SK-N-SH (cell line): ENCODE measurements around the gene EIF3F. TPM values are rescaled to one million over a fixed set of nuclear protein-coding genes. Genes with fewer than 3 reads are reported as not detected.

Experiments
- CTCF ChIA-PET: fragments of 300-600, 350-600 bp; formaldehyde crosslinking; extraction: SDS; loops from one replicate; lab custom pipeline; 2021; lab: Yijun Ruan, JAX
- POLR2A ChIA-PET: fragments of 350-600 bp; sonication (Branson Sonifier 250); formaldehyde crosslinking; extraction: SDS; loops from one replicate; lab custom pipeline; 2020; ENCODE audit warnings: antibody characterized with exemption, inconsistent platforms; lab: Yijun Ruan, JAX
- DNase-seq: peaks from one replicate; pipeline ENCODE4 v3.0.0; 2012
- H2AFZ ChIP-seq: fragments of 200-600 bp; sonication (generic); 2 replicates; pipeline ENCODE4 v1.8.1; 2016; ENCODE audit warnings: antibody characterized with exemption, mild to moderate bottlenecking, low read depth
- H3F3A ChIP-seq: fragments of 200-600 bp; sonication (generic); replicated peaks from 2 replicates; pipeline ENCODE3; 2016; ENCODE audit warnings: antibody characterized with exemption, mild to moderate bottlenecking; ENCODE audit not compliant: insufficient read depth
- H3K27ac ChIP-seq, 2 experiments: fragments of 200-500 bp in 1 of 2; fragments of 200-600 bp in 1 of 2; sonication (Bioruptor generic) in 1 of 2; sonication (generic), shearing (Covaris generic) in 1 of 2; 2 replicates each; pipeline versions ENCODE4 v1.5.1 to v1.6.1; 2014 to 2016; ENCODE audit warnings: low read depth in 2 of 2, inconsistent platforms in 1 of 2, low read length in 1 of 2, mild to moderate bottlenecking in 1 of 2, mixed read lengths in 1 of 2
- H3K27me3 ChIP-seq: fragments of 200-600 bp; sonication (generic), shearing (Covaris generic); 2 replicates; pipeline ENCODE4 v1.6.1; 2016; ENCODE audit warnings: mixed run types; ENCODE audit not compliant: insufficient read depth
- H3K36me3 ChIP-seq, 2 experiments: fragments of 200-500 bp in 1 of 2; fragments of 200-600 bp in 1 of 2; sonication (Bioruptor generic) in 1 of 2; sonication (generic) in 1 of 2; replicated peaks in 1 of 2; 2 replicates each; pipeline versions ENCODE3 to v1.5.1; 2014 to 2016; ENCODE audit warnings: low read length in 1 of 2, mild to moderate bottlenecking in 1 of 2; ENCODE audit not compliant: insufficient read depth in 2 of 2, control insufficient read depth in 1 of 2
- H3K4me1 ChIP-seq, 2 experiments: fragments of 200-500 bp in 1 of 2; fragments of 200-600 bp in 1 of 2; sonication (Bioruptor generic) in 1 of 2; sonication (generic), shearing (Covaris generic) in 1 of 2; 2 replicates each; pipeline versions ENCODE4 v1.5.1 to v1.6.1; 2014 to 2016; ENCODE audit warnings: low read depth in 1 of 2, low read length in 1 of 2, mixed run types in 1 of 2; ENCODE audit not compliant: insufficient read depth in 2 of 2, control insufficient read depth in 1 of 2
- H3K4me2 ChIP-seq: fragments of 200-600 bp; sonication (generic), shearing (Covaris generic); 2 replicates; pipeline ENCODE4 v1.6.1; 2017; ENCODE audit warnings: mixed run types
- H3K4me3 ChIP-seq, 2 experiments: fragments of 200-500 bp in 1 of 2; fragments of 200-600 bp in 1 of 2; sonication (Bioruptor generic) in 1 of 2; sonication (generic), shearing (Covaris generic) in 1 of 2; 2 replicates each; pipeline versions ENCODE4 v1.5.1 to v1.8.1; 2014 to 2016; ENCODE audit warnings: low read depth in 2 of 2, inconsistent platforms in 1 of 2, low read length in 1 of 2, mild to moderate bottlenecking in 1 of 2, mixed read lengths in 1 of 2, moderate library complexity in 1 of 2
- H3K79me2 ChIP-seq: fragments of 200-600 bp; sonication (generic); 2 replicates; pipeline ENCODE4 v1.8.1; 2017; ENCODE audit warnings: mild to moderate bottlenecking; ENCODE audit not compliant: insufficient read depth
- H3K9ac ChIP-seq: fragments of 200-600 bp; sonication (generic); 2 replicates; pipeline ENCODE4 v1.6.1; 2017; ENCODE audit warnings: mixed run types
- H3K9me2 ChIP-seq: fragments of 200-600 bp; sonication (generic); 2 replicates; pipeline ENCODE4 v1.6.1; 2017; ENCODE audit warnings: mixed run types
- H3K9me3 ChIP-seq: fragments of 200-600 bp; sonication (generic); 2 replicates; pipeline ENCODE4 v1.6.1; 2017; ENCODE audit warnings: mixed run types, mild to moderate bottlenecking, moderate library complexity
- H4K20me1 ChIP-seq: fragments of 200-600 bp; sonication (generic); 2 replicates; pipeline ENCODE4 v1.6.1; 2017; ENCODE audit warnings: mild to moderate bottlenecking, mixed run types; ENCODE audit not compliant: insufficient read depth
- EP300 ChIP-seq, 2 experiments: IDR thresholded peaks; 2 replicates each; pipeline versions ENCODE4 v1.4.0 to v1.6.1; 2012; ENCODE audit warnings: borderline replicate concordance in 1 of 2, low read depth in 1 of 2, low read length in 1 of 2
- EZH2phosphoT487 ChIP-seq: fragments of 200-600 bp; sonication (generic); IDR thresholded peaks from 2 replicates; pipeline ENCODE4 v1.6.1; 2017; ENCODE audit warnings: low read depth, mixed run types, mild to moderate bottlenecking, antibody characterized with exemption, moderate library complexity, borderline replicate concordance
- FOSL2 ChIP-seq: IDR thresholded peaks from 2 replicates; pipeline ENCODE4 v1.4.0; 2012; ENCODE audit warnings: low read depth, mild to moderate bottlenecking, moderate library complexity, borderline replicate concordance
- FOXJ3 ChIP-seq: sonication (generic); formaldehyde crosslinking; IDR thresholded peaks from 2 replicates; pipeline ENCODE4 v1.5.1; 2020; ENCODE audit warnings: mild to moderate bottlenecking, missing genetic modification reagents
- NFIC ChIP-seq: IDR thresholded peaks from 2 replicates; pipeline ENCODE4 v1.4.0; 2012; ENCODE audit warnings: borderline replicate concordance
- RAD21 ChIP-seq: IDR thresholded peaks from 2 replicates; pipeline ENCODE4 v1.6.1; 2012; ENCODE audit warnings: mild to moderate bottlenecking, low read length
- REST ChIP-seq: IDR thresholded peaks from 2 replicates; pipeline ENCODE4 v1.6.1; 2012; ENCODE audit warnings: mild to moderate bottlenecking, low read depth, low read length, moderate library complexity
- RFX5 ChIP-seq: IDR thresholded peaks from 2 replicates; pipeline ENCODE4 v1.6.1; 2012; ENCODE audit warnings: mild to moderate bottlenecking, improper control_type of control experiment, low read length
- SMC3 ChIP-seq: IDR thresholded peaks from 2 replicates; pipeline ENCODE4 v1.6.1; 2012; ENCODE audit warnings: low read depth, low read length, improper control_type of control experiment
- TAF1 ChIP-seq: IDR thresholded peaks from 2 replicates; pipeline ENCODE4 v1.6.1; 2012; ENCODE audit warnings: low read depth, mild to moderate bottlenecking, low read length, moderate library complexity, borderline replicate concordance
- USF1 ChIP-seq: IDR thresholded peaks from 2 replicates; pipeline ENCODE4 v1.4.0; 2012; ENCODE audit warnings: low read depth, borderline replicate concordance
- polyA plus RNA-seq, 3 experiments: library from polyadenylated mRNA; depleted of rRNA; stranded (reverse); fragments of >200 nt; gene quantifications; 2 replicates each; pipeline ENCODE4 v1.2.3, GENCODE V29; 2012
- TF ChIP-seq, protein P1 (sequence below): IDR thresholded peaks from 2 replicates; pipeline ENCODE4; 2012
- TF ChIP-seq, protein P2 (sequence below): IDR thresholded peaks from 2 replicates; pipeline ENCODE4 v1.4.0; 2012; ENCODE audit warnings: low read depth
- TF ChIP-seq, protein P3 (sequence below): fragments of 200-600 bp; sonication (generic); IDR thresholded peaks from 2 replicates; pipeline ENCODE4 v1.6.1; 2017; ENCODE audit warnings: antibody characterized with exemption, mild to moderate bottlenecking, moderate library complexity

EIF3F gene
- polyA plus RNA-seq, 1 of the 3 experiments (the other 2 are of a cell fraction), result 341 TPM

DNA sequence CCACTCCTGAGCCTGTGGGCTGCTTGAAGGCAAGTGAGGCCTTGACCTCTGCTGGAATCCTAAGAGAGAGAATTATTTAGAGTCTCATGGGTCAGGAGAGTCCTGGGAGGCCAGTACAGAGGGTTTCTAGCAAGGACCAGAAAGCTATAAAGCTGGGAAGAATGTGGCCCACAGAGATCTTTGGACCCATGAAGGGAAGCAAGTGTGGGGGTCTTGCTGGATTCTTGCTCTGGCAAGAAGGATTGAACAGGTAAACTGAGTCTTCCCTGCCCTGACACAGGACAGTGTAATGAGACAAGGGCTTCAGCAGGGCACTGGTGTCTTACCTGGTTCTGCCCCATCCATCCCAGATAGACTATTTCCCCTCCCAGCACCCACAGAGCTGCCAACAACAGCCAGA is 18.4 kb downstream of the EIF3F start:
- H2AFZ ChIP-seq, result no peak overlapping the region
- H3F3A ChIP-seq, result peaks cover 10% of the 10 kb centered on the region
- no peaks in the 10 kb centered on the region for H3K36me3 ChIP-seq
- H3K27ac ChIP-seq, result no peak overlapping the region
- no peaks in the 10 kb centered on the region for H3K79me2 ChIP-seq
- no peak overlapping the region for H3K4me2 ChIP-seq
- TF ChIP-seq REST (no peak), EP300 (IDR thresholded peaks at IDR 0.05; ENCODE audit: borderline replicate concordance in 1 of 2, low read depth in 1 of 2, low read length in 1 of 2) (no peak), FOXJ3 (CRISPR knock-in tag) (no peak)
- TF ChIP-seq, protein P1, sequence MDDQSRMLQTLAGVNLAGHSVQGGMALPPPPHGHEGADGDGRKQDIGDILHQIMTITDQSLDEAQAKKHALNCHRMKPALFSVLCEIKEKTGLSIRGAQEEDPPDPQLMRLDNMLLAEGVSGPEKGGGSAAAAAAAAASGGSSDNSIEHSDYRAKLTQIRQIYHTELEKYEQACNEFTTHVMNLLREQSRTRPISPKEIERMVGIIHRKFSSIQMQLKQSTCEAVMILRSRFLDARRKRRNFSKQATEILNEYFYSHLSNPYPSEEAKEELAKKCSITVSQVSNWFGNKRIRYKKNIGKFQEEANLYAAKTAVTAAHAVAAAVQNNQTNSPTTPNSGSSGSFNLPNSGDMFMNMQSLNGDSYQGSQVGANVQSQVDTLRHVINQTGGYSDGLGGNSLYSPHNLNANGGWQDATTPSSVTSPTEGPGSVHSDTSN, result no peak
- TF ChIP-seq, protein P2, sequence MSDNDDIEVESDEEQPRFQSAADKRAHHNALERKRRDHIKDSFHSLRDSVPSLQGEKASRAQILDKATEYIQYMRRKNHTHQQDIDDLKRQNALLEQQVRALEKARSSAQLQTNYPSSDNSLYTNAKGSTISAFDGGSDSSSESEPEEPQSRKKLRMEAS, result no peak
- TF ChIP-seq, all 33 proteins: peak for 0
- Histone ChIP-seq H3K9ac (no peak overlapping the region), H3K9me2 (no peaks in the 10 kb centered on the region), H4K20me1 (no peaks in the 10 kb centered on the region), H3K27me3 (no peaks in the 10 kb centered on the region), H3K9me3 (no peaks in the 10 kb centered on the region), H3K4me1 (no peaks in the 10 kb centered on the region), H3K4me3 (no peak overlapping the region)
- POLR2A ChIA-PET, result no interaction called here
- CTCF ChIA-PET, result interaction anchor here (0.7 to 11.1 kb wide), 38 partner anchors 10 to 1132 kb away, joined by 3 to 574 read pairs (median 9); partner anchors contain the start of genes LMO1 and TUB
- DNase-seq, result no peak

DNA sequence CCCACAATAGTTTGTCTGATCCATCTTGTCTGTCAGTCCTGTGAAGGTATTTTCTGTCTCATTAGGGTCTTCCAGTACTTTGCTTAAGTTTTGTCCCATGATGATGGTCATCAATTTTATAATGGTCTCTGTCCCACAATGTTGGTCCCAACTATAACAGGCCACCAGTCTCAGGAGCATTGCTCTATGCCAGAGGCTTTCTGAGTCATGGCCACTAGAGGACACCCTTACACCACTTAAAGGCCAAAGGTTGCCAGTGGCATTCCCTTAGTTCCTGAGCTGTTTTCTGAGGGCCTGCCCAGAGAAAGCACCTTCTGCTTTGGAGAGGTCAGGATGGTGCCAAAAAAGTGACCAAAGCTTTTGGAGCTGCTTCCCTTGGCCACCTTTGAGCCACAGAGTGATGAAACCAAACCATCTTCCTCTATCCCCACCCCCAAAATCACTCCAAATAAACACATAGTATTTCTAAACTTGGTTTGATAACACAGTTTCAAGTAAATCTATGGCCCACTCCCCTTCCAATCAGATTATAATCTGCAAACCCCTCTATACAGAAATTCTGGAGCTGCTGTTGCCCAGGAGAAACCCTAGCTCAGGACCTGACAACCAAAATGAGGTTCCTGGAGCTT is 19.3 kb downstream of the EIF3F start:
- Histone ChIP-seq H3K9me3 (no peaks in the 10 kb centered on the region), H3K79me2 (no peaks in the 10 kb centered on the region), H4K20me1 (no peaks in the 10 kb centered on the region), H3F3A (peaks cover 1% of the 10 kb centered on the region), H2AFZ (no peak overlapping the region), H3K9ac (no peak overlapping the region), H3K4me1 (no peaks in the 10 kb centered on the region), H3K9me2 (no peaks in the 10 kb centered on the region), H3K36me3 (no peaks in the 10 kb centered on the region), H3K27me3 (no peaks in the 10 kb centered on the region), H3K27ac (no peak overlapping the region), H3K4me2 (no peak overlapping the region), H3K4me3 (peak overlapping the region in 1 of 2 experiments; percentile 16; a peak in 1 of 4 replicates)
- POLR2A ChIA-PET, result interaction anchor here (0.8 to 1.6 kb wide), 3 partner anchors 76 to 93 kb away, joined by 4 to 7 read pairs (median 5); no protein-coding TSS in a partner anchor
- peak; percentile 100 for TF ChIP-seq RAD21
- no peak for TF ChIP-seq USF1
- TF ChIP-seq TAF1, result peak; percentile 15; the same call in 1 of the 2 replicates
- no peak for TF ChIP-seq RFX5
- TF ChIP-seq EZH2phosphoT487, result no peak
- TF ChIP-seq SMC3, result peak; percentile 99
- TF ChIP-seq FOSL2, result no peak
- TF ChIP-seq NFIC, result no peak
- TF ChIP-seq, protein P3, sequence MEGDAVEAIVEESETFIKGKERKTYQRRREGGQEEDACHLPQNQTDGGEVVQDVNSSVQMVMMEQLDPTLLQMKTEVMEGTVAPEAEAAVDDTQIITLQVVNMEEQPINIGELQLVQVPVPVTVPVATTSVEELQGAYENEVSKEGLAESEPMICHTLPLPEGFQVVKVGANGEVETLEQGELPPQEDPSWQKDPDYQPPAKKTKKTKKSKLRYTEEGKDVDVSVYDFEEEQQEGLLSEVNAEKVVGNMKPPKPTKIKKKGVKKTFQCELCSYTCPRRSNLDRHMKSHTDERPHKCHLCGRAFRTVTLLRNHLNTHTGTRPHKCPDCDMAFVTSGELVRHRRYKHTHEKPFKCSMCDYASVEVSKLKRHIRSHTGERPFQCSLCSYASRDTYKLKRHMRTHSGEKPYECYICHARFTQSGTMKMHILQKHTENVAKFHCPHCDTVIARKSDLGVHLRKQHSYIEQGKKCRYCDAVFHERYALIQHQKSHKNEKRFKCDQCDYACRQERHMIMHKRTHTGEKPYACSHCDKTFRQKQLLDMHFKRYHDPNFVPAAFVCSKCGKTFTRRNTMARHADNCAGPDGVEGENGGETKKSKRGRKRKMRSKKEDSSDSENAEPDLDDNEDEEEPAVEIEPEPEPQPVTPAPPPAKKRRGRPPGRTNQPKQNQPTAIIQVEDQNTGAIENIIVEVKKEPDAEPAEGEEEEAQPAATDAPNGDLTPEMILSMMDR, result peak; percentile 94
- no peak for TF ChIP-seq EP300 (IDR thresholded peaks at IDR 0.05; ENCODE audit: borderline replicate concordance in 1 of 2, low read depth in 1 of 2, low read length in 1 of 2)
- CTCF ChIA-PET, result interaction anchor here (0.6 to 11.1 kb wide), 59 partner anchors 11 to 1131 kb away, joined by 3 to 574 read pairs (median 5); partner anchors contain the start of genes EIF3F, LMO1 and TUB
- peak; percentile 77 for DNase-seq
